GM19023 (cell line): ENCODE results near the gene SYNE1.
A peak's percentile ranks its signal among the peaks of the same experiment; 100 is the strongest.
"Not testable (repeated sequence)": the region's sequence is repeated elsewhere in the genome, so short reads cannot be mapped to it uniquely, and the experiment has no call there.

Experiments
- ATAC-seq: cut with Tn5 transposase; IDR thresholded peaks from one replicate; pipeline ENCODE4 v1.9.1; 2021; ENCODE audit warnings: mild to moderate bottlenecking, moderate library complexity; ENCODE audit not compliant: unreplicated experiment

Gene SYNE1

DNA sequence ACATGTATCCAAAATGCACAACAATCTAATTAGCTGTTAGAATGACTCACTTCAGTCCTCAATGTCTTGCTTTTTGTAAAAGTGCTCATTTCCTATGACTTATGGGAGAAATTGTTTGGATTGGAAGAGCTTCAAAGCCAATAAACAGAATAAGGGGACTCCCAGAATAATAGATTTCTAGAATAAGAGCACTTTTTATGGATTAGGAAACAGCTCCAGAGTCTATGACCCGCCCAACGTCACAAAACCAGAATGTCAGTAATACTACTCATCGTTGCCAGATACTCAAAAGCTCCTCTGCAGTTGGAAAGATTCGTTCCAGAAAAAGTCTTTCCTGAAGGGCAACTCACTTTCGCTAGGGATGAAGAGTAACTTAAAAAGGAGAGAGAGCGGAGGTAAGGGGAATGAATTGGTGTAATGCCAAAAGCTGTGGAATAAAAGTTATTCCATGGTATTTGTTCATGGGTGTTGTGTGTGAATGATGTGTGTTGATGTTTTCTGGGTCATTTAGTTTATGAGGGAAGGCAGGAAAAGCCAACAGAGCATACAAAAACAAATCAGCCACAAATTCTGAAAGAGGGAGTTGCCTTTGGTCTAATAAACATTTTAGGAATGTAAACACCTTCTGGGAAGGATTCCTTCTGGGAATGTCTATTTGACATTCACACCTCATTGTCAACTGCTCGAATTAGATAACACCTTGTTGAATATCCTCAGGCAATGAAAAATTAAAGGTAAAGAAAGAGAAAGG, 64.6 kb downstream of the SYNE1 start:
- no peak for ATAC-seq

DNA sequence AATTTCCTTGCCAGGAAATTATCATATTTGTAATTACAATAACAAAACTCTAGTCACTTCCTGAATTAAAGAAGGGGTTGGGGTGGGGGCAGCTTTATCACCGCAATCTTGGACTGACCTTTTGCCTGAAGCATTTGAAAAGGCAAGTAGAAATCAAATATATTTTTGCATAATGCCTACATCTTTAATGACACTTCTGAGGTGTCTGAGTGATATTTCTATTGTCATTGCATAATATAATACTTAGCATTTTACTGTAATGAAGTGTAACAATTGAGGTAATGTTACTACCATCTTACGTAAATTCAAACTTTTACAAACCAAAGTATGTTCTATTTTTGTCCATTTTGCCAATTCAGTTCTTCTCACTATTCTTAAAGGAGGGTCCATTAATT, 65.2 kb downstream of the SYNE1 start:
- ATAC-seq: no peak

DNA sequence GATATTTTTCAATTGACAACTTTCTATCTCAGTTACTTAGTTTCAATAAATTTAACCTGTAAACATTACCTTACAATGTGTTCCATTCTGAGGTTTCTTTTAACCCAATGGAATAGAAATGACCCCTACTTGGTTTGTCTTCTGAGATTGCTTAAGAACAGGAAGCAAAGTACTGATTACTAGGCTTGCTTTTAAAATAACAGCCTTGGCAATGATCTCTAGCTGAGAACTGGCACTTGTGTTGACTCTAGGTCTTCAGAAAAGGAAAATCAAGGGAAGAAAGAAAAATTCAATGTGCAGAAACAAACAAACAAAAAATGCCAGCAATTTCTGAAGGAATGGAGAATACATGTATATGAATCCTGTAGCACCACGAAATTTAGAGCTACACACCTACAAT, 66.1 kb downstream of the SYNE1 start:
- no peak for ATAC-seq

- ATAC-seq: no peak
Measured at GRCh38 chr6:152566103-152566875, 70.9 kb downstream of the SYNE1 start.

GRCh38 chr6:152563177-152563576, 74.0 kb downstream of the SYNE1 start:
- no peak for ATAC-seq

- ATAC-seq: not testable (repeated sequence)
Measured at GRCh38 chr6:152558798-152559197, 78.4 kb downstream of the SYNE1 start.

DNA sequence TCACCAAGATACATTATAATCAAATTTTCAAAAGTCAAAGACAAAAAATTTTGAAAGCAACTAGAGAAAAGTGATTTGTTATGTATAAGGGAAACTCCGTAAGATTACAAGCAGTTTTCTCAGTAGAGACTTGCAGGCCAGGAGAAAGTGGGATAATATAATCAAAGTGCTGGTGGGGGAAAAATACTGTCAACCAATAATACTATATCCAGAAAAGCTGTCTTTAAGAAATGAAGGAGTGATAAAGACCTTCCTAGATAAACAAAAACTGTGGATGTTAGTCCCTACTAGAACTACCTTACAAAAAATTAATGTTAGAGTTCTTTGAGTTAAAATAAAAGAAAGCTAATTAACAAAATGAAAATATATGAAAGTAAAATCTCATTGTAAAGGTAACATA, 79.7 kb downstream of the SYNE1 start:
- ATAC-seq: no peak

DNA sequence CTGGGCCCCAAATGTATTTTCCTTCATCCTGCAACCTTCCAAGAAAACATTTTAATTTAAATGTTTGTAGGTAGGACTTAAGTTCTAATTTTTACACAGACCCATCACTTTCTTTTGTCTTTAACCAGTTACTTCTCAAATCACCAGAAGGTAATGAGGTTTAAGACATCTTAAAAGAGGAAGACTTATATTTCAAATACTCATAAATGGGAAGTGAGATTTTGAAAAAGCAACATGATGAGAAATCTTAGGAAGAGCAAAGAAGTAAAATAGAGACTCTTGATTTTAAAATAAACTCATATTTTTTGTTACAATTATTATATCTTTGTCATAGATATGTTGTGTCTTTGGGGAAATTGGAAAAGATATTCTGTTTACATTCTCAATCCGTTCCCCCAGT, 82.3 kb downstream of the SYNE1 start:
- ATAC-seq: no peak

- ATAC-seq: peak; percentile 94
Measured at GRCh38 chr6:152552616-152553209, 84.4 kb downstream of the SYNE1 start.

GRCh38 chr6:152543519-152543918, 93.6 kb downstream of the SYNE1 start:
- ATAC-seq: no peak

DNA sequence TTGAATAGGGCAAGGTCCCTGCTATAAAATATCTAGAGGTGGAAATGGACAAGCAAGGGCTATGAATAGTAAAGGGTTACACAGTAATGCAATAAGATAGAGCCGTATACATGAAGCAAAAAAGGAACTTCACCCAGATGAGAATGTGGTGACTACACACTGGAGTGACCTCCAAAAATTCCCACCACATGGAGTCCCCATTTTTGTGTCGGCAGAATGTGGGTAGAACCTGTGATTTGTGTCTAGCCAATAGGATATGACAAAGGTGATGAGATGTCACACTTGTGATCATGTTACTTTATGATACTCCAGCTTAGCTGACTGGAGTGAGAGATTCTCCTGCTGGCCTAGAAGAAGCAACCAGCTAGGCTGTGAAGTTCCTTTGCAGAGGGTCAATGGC, 96.8 kb downstream of the SYNE1 start:
- ATAC-seq: no peak

- no peak for ATAC-seq
Measured at GRCh38 chr6:152534541-152534940, 102.6 kb downstream of the SYNE1 start.

- ATAC-seq: no peak
Measured at GRCh38 chr6:152532556-152533422, 104.4 kb downstream of the SYNE1 start.

- no peak for ATAC-seq
Measured at GRCh38 chr6:152531659-152532058, 105.5 kb downstream of the SYNE1 start.

- ATAC-seq: no peak
Measured at GRCh38 chr6:152529369-152529768, 107.8 kb downstream of the SYNE1 start.

DNA sequence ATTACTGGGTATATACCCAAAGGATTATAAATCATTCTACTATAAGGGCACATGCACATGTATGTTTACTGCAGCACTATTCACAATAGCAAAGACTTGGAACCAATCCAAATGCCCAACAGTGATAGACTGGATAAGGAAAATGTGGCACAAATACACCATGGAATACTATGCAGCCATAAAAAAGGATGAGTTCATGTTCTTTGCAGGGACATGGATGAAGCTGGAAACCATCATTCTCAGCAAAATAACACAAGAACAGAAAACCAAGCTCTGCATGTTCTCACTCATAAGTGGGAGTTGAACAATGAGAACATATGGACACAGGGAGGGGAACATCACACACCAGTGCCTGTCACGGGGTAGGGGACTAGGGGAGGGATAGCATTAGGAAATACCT, 123.0 kb downstream of the SYNE1 start:
- ATAC-seq: not testable (repeated sequence)

- no peak for ATAC-seq
Measured at GRCh38 chr6:152509916-152510315, 127.2 kb downstream of the SYNE1 start.

GRCh38 chr6:152508477-152508876, 128.7 kb downstream of the SYNE1 start:
- no peak for ATAC-seq

DNA sequence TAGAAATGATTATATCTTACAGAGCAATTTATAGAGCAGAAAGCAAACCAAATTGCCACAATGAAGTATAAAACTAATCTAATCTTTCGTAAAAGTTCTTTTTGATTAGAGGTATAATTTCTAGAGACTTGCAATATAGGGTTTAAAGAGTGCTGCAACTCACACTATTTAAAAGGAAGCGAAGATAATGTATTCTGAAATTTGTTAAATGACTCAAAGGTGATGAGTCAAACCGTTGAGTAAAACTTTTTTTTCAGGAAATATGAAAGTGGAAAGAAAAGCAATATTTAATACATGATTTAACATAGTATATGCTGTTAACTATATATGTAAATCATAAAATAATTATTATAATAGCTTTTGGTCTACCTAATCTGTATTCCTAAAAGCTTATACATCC, 133.6 kb downstream of the SYNE1 start:
- ATAC-seq: no peak

- no peak for ATAC-seq
Measured at GRCh38 chr6:152502421-152503188, 134.6 kb downstream of the SYNE1 start.
